ENCODE data around the gene WDCP.

Gene WDCP

DNA sequence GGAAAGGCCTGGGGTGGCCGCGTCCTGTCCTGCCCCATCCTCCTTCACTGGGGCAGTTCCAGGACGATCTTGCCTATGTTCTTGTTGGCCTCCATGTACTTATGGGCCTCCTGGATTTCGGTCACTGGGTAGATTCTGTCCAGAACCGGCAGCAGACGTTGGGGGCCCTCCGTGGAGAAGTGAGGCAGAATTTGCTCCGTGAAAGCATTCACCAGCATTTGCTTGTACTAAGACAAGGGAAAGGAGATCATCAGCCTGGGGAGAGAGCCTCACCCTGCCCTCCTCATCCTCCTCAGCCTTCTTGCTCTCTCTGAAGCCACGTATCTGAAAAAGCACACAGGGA, 30.3 kb upstream of the WDCP start:
- CTCF ChIA-PET: interaction anchor here (1.2 to 1.9 kb wide), 3 partner anchors 12 to 253 kb away, joined by 3 to 13 read pairs (median 10); partner anchors contain the start of gene ATAD2B
- POLR2A ChIA-PET: interaction anchor here (2.1 kb wide), 1 partner anchor 151 kb away, joined by 12 read pairs; the partner anchor contains the start of gene ATAD2B
- TF ChIP-seq, protein P1, sequence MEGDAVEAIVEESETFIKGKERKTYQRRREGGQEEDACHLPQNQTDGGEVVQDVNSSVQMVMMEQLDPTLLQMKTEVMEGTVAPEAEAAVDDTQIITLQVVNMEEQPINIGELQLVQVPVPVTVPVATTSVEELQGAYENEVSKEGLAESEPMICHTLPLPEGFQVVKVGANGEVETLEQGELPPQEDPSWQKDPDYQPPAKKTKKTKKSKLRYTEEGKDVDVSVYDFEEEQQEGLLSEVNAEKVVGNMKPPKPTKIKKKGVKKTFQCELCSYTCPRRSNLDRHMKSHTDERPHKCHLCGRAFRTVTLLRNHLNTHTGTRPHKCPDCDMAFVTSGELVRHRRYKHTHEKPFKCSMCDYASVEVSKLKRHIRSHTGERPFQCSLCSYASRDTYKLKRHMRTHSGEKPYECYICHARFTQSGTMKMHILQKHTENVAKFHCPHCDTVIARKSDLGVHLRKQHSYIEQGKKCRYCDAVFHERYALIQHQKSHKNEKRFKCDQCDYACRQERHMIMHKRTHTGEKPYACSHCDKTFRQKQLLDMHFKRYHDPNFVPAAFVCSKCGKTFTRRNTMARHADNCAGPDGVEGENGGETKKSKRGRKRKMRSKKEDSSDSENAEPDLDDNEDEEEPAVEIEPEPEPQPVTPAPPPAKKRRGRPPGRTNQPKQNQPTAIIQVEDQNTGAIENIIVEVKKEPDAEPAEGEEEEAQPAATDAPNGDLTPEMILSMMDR (IDR thresholded peaks at IDR 0.05; ENCODE audit: control extremely low read depth, extremely low read depth, low read depth, missing control alignments): no peak

DNA sequence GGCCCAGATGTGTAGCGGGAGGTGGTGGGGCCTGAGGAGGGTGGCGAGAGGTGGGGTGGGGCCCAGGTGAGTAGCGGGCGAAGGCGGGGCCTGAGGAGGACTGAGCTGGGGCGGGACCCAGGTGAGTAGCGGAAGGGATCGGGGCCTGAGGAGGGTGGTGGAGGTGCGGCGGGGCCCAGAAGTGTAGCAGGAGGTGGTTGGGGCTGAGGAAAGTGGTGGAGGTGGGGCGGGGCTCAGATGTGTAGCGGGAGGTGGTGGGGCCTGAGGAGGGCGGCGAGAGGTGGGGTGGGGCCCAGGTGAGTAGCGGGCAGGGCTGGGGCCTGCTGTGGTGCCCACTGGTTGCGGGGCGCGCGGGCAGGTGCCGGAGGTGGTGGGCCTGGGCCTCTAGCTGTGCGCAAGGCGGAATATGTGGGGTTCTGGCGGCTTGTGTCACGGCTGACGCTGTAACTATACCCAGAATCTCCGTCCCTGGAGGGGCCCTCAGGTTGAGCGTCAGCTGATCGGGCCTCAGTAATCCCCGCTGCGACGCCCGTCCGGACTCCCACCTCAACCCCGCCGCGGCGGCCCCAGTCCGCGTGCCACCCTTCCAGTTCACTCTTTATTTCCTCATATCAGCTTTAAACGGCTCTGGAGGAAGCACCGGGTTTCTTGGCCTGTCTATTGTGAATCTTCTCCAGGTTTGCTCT, 29.8 kb upstream of the WDCP start:
- DNase-seq (ENCODE audit: extremely low spot score): peak; percentile 24
- ChIA-PET CTCF (interaction anchor here (1.4 to 2.0 kb wide), 5 partner anchors 7 to 252 kb away, joined by 10 to 18 read pairs (median 13); partner anchors contain the start of genes ATAD2B and TP53I3), POLR2A (interaction anchor here (0.6 to 2.1 kb wide), 4 partner anchors 30 to 150 kb away, joined by 3 to 12 read pairs (median 6); partner anchors contain the start of genes ATAD2B, UBXN2A and WDCP)
- TF ChIP-seq, protein P1 (IDR thresholded peaks at IDR 0.05; ENCODE audit: control extremely low read depth, extremely low read depth, low read depth, missing control alignments): no peak

More for the DNA sequence above, 30.3 kb upstream of the WDCP start:
- DNase-seq (ENCODE audit: extremely low spot score): no peak

DNA sequence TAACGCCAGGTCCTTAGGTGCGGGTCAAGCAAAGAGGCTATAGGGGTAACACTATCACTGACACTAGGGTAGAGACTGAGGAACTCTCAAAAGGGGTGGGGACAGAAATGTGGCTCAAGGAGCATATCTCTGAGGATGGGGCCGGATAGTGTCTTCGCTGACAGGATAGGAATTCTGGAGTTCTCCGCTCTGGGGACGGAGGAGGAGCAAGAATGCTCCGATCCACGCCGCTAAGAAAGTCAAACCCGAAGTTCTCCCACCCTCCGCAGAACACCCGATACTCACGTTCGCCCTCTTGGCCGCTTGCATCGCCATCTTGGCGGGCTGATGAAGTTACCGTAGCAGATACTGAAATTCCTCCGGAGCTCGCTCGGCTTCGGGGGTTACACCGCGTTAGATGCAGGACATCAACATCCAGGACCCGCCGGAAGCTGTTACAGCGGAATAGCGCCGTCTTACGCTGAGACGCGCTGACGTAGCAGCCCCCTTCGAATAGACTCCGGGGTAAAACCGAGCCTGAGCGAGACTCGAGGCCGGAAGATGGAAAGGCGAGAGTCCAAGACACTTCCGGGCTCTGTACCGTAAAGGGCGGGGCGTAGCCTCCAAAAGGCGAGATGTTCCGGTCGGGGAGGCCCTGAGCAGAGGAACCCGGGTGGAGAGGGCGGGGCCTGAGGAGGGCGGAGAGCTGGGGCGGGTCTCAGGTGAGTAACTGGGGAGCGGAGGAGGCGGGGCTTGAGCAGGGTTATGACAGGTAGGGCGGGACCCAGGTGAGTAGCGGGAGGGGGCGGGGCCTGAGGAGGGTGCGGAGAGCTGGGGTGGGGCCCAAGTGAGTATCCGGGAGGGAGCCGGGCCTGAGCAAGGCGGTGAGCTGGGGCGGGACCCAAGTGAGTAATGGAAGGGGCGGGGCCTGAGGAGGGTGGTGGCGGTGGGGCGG, 29.0 kb upstream of the WDCP start, which contains the start of gene SF3B6:
Gene SF3B6, minus strand, starts transcription at position 412 of the 934 bp plus-strand sequence. Its CDS starts 97 bp downstream, at position 315.
- ChIA-PET CTCF (interaction anchor here (1.0 to 2.0 kb wide), 6 partner anchors 8 to 251 kb away, joined by 4 to 18 read pairs (median 12); partner anchors contain the start of genes ATAD2B and TP53I3), POLR2A (interaction anchor here (0.6 to 2.1 kb wide), 6 partner anchors 11 to 150 kb away, joined by 3 to 12 read pairs (median 4); partner anchors contain the start of genes ATAD2B, UBXN2A and WDCP)
- DNase-seq (ENCODE audit: extremely low spot score): peak; percentile 95
- TF ChIP-seq, protein P1 (IDR thresholded peaks at IDR 0.05; ENCODE audit: control extremely low read depth, extremely low read depth, low read depth, missing control alignments): no peak

DNA sequence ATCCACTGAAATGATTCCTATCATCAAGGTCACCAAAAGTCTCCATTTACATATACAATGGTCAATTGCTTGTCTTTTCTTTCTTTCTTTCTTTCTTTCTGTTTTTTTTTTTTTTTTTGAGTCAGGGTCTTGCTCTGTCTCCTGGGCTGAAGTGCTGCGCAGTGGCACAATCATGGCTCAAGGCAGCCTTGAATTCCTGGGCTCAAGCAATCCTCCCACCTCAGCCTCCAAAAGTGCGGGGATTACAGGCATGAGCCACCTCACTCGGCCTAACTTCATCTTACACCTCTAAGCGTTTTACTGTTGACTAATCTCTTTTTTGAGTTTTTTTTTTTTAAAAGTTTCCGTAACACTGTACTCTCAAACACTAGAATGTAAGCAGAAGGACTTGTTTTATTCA, 28.1 kb upstream of the WDCP start:
- TF ChIP-seq, protein P1 (IDR thresholded peaks at IDR 0.05; ENCODE audit: control extremely low read depth, extremely low read depth, low read depth, missing control alignments): no peak
- POLR2A ChIA-PET: no interaction called here
- CTCF ChIA-PET: interaction anchor here (1.9 to 2.0 kb wide), 3 partner anchors 9 to 14 kb away, joined by 11 to 18 read pairs (median 13); partner anchors contain the start of gene TP53I3
- DNase-seq (ENCODE audit: extremely low spot score): no peak

DNA sequence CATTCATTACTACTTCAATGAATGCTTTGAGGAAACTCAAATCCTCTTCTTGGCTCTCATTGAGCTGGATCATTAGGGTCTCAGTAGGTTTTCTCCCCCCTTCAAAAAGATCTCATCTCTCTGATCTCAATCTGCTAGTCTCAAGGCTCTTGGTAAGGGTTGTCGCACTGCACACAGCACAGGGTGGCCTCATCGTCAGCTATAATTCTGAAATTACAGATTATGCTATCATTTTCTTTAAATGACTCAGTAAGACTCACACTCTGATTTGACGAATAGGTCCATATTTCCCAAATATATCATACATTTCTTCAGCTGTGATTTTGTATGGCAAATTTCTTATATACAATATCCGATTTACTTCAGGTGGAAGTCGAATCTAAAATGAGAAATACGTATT, 26.6 kb upstream of the WDCP start:
- ChIA-PET CTCF (interaction anchor here (1.0 to 11.3 kb wide), 6 partner anchors 9 to 249 kb away, joined by 3 to 91 read pairs (median 6); partner anchors contain the start of genes ATAD2B and TP53I3), POLR2A (no interaction called here)
- DNase-seq (ENCODE audit: extremely low spot score): no peak
- TF ChIP-seq, protein P1 (IDR thresholded peaks at IDR 0.05; ENCODE audit: control extremely low read depth, extremely low read depth, low read depth, missing control alignments): no peak

DNA sequence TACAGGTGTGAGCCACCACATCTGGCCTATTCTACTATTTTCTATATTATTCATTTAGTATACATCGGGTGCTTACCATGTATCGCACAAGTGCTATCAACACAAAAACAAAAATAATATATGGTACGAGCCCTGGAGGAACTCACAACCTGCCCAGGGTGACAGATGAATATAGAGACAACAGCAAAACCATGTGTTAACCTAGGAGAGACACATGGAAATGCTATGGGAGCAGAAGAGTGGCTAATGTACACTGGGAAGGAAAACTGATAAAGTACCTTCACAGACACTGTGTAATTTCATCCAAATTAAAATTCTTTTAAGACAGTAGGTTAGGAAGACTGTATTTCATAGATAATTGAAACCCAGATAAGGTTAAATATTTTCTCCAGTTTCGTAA, 25.1 kb upstream of the WDCP start:
- no peak for DNase-seq (ENCODE audit: extremely low spot score)
- ChIA-PET POLR2A (interaction anchor here (1.0 kb wide), 1 partner anchor 12 kb away, joined by 3 read pairs; no protein-coding TSS in a partner anchor), CTCF (interaction anchor here (1.0 to 11.3 kb wide), 6 partner anchors 11 to 248 kb away, joined by 3 to 91 read pairs (median 6); partner anchors contain the start of genes ATAD2B and TP53I3)
- TF ChIP-seq, protein P1 (IDR thresholded peaks at IDR 0.05; ENCODE audit: control extremely low read depth, extremely low read depth, low read depth, missing control alignments): no peak
